H9 (cell line): Measurements from ENCODE around the gene KCNG2. TPM values are rescaled to one million over a fixed set of nuclear protein-coding genes. Genes with fewer than 3 reads are reported as not detected.

Source experiments
- DNase-seq: peaks from one replicate; pipeline ENCODE4 v3.0.0-alpha.2; 2017
- H2AFZ ChIP-seq: one replicate; pipeline ENCODE4 v1.6.1; 2013; ENCODE audit warnings: mild to moderate bottlenecking, low read length, control low read depth, moderate library complexity
- H2AK5ac ChIP-seq: 2 replicates; pipeline ENCODE4 v1.6.1; 2013; ENCODE audit warnings: low read length, control low read depth, mixed read lengths; ENCODE audit not compliant: insufficient read length
- H2BK120ac ChIP-seq: one replicate; pipeline ENCODE4 v1.6.1; 2013; ENCODE audit warnings: low read depth, mild to moderate bottlenecking, low read length, control low read depth, inconsistent platforms; ENCODE audit not compliant: poor library complexity, severe bottlenecking
- H2BK12ac ChIP-seq: 2 replicates; pipeline ENCODE4 v1.6.1; 2013; ENCODE audit warnings: low read length, control low read depth, mixed read lengths, low read depth; ENCODE audit not compliant: insufficient read length
- H2BK15ac ChIP-seq: 2 replicates; pipeline ENCODE4 v1.6.1; 2013; ENCODE audit warnings: low read depth, low read length, control low read depth
- H2BK20ac ChIP-seq: one replicate; pipeline ENCODE4 v1.6.1; 2013; ENCODE audit warnings: low read depth, mild to moderate bottlenecking, low read length, control low read depth, inconsistent platforms; ENCODE audit not compliant: poor library complexity, severe bottlenecking
- H2BK5ac ChIP-seq: 2 replicates; pipeline ENCODE4 v1.6.1; 2013; ENCODE audit warnings: low read length, control low read depth, mixed read lengths; ENCODE audit not compliant: insufficient read length
- H3K14ac ChIP-seq: 2 replicates; pipeline ENCODE4 v1.6.1; 2013; ENCODE audit warnings: low read length, control low read depth; ENCODE audit not compliant: insufficient read depth
- H3K18ac ChIP-seq: 2 replicates; pipeline ENCODE4 v1.6.1; 2013; ENCODE audit warnings: low read depth, mild to moderate bottlenecking, mixed read lengths, low read length, control low read depth; ENCODE audit not compliant: insufficient read length
- H3K23ac ChIP-seq: 2 replicates; pipeline ENCODE4 v1.6.1; 2013; ENCODE audit warnings: low read length, control low read depth, mixed read lengths, low read depth; ENCODE audit not compliant: insufficient read length
- H3K23me2 ChIP-seq: 2 replicates; pipeline ENCODE4 v1.6.1; 2013; ENCODE audit warnings: low read depth, mild to moderate bottlenecking, mixed read lengths, low read length, control low read depth; ENCODE audit not compliant: insufficient read length, poor library complexity, severe bottlenecking
- H3K27ac ChIP-seq: 2 replicates; pipeline ENCODE4 v1.5.1; 2013; ENCODE audit warnings: low read length, control low read depth, mixed read lengths, low read depth; ENCODE audit not compliant: insufficient read length
- H3K27me3 ChIP-seq: 2 replicates; pipeline ENCODE4 v1.6.1; 2013; ENCODE audit warnings: low read length, control low read depth, inconsistent platforms; ENCODE audit not compliant: insufficient read depth
- H3K4ac ChIP-seq: 2 replicates; pipeline ENCODE4 v1.6.1; 2013; ENCODE audit warnings: low read depth, mild to moderate bottlenecking, control low read depth, inconsistent platforms, low read length, moderate library complexity
- H3K4me1 ChIP-seq: 2 replicates; pipeline ENCODE4 v1.6.1; 2013; ENCODE audit warnings: low read length, control low read depth, inconsistent platforms; ENCODE audit not compliant: insufficient read depth
- H3K4me2 ChIP-seq: 2 replicates; pipeline ENCODE4 v1.6.1; 2013; ENCODE audit warnings: low read length, control low read depth, mixed read lengths; ENCODE audit not compliant: insufficient read length, insufficient read depth
- H3K56ac ChIP-seq: 2 replicates; pipeline ENCODE4 v1.6.1; 2013; ENCODE audit warnings: low read depth, mild to moderate bottlenecking, mixed read lengths, low read length, control low read depth; ENCODE audit not compliant: insufficient read length
- H3K79me1 ChIP-seq: 2 replicates; pipeline ENCODE4 v1.6.1; 2013; ENCODE audit warnings: low read depth, mild to moderate bottlenecking, moderate library complexity, low read length, control low read depth, inconsistent platforms; ENCODE audit not compliant: insufficient read depth, poor library complexity, severe bottlenecking
- H3K79me2 ChIP-seq: 2 replicates; pipeline ENCODE4 v1.6.1; 2013; ENCODE audit warnings: low read length, control low read depth, inconsistent platforms; ENCODE audit not compliant: insufficient read depth
- H3K9ac ChIP-seq: 2 replicates; pipeline ENCODE4 v1.6.1; 2013; ENCODE audit warnings: low read length, control low read depth, mixed read lengths; ENCODE audit not compliant: insufficient read length; ENCODE audit errors: extremely low read depth
- H3K9me3 ChIP-seq: one replicate; pipeline ENCODE4 v1.6.1; 2013; ENCODE audit warnings: low read depth, low read length, inconsistent platforms; ENCODE audit not compliant: control insufficient read depth
- H3T11ph ChIP-seq: one replicate; pipeline ENCODE4 v1.6.1; 2013; ENCODE audit warnings: mild to moderate bottlenecking, low read length, control low read depth, inconsistent platforms
- H4K20me1 ChIP-seq: one replicate; pipeline ENCODE4 v1.6.1; 2013; ENCODE audit not compliant: control insufficient read depth, insufficient read length, insufficient read depth
- H4K5ac ChIP-seq: 2 replicates; pipeline ENCODE4 v1.6.1; 2013; ENCODE audit warnings: low read depth, mild to moderate bottlenecking, mixed read lengths, low read length, control low read depth; ENCODE audit not compliant: insufficient read length
- H4K8ac ChIP-seq: replicated peaks from 2 replicates; pipeline ENCODE4 v1.6.1; 2013; ENCODE audit warnings: low read length, control low read depth, mixed read lengths, low read depth; ENCODE audit not compliant: insufficient read length
- H4K91ac ChIP-seq: 2 replicates; pipeline ENCODE4 v1.6.1; 2013; ENCODE audit warnings: low read depth, mild to moderate bottlenecking, moderate library complexity, mixed read lengths, low read length, control low read depth; ENCODE audit not compliant: insufficient read length
- H3K27ac Mint-ChIP-seq, 3 experiments: 2 replicates in 2 of 3; 3 replicates in 1 of 3; pipeline ENCODE4 v1.8.0; 2020 to 2021; ENCODE audit warnings: mixed read lengths in 3 of 3, mild to moderate bottlenecking in 1 of 3, moderate library complexity in 1 of 3
- H3K27me3 Mint-ChIP-seq: 2 replicates; pipeline ENCODE4 v1.8.0; 2021; ENCODE audit warnings: low read depth, mild to moderate bottlenecking, moderate library complexity, mixed read lengths
- H3K36me3 Mint-ChIP-seq, 3 experiments: 2 replicates in 2 of 3; 3 replicates in 1 of 3; pipeline ENCODE4 v1.8.0; 2020 to 2021; ENCODE audit warnings: low read depth in 3 of 3, mixed read lengths in 3 of 3; ENCODE audit not compliant: insufficient read depth in 1 of 3
- H3K4me1 Mint-ChIP-seq, 2 experiments: 2 replicates each; pipeline ENCODE4 v1.8.0; 2020; ENCODE audit warnings: mixed read lengths in 2 of 2
- H3K4me3 Mint-ChIP-seq, 2 experiments: 2 replicates in 1 of 2; 3 replicates in 1 of 2; pipeline ENCODE4 v1.8.0; 2020 to 2021; ENCODE audit warnings: mild to moderate bottlenecking in 2 of 2, mixed read lengths in 2 of 2, moderate library complexity in 1 of 2
- H3K9me3 Mint-ChIP-seq, 2 experiments: 2 replicates in 1 of 2; 3 replicates in 1 of 2; pipeline ENCODE4 v1.8.0; 2020; ENCODE audit warnings: mild to moderate bottlenecking in 2 of 2, mixed read lengths in 2 of 2, moderate library complexity in 1 of 2
- CTCF ChIP-seq: fragments of 200-600 bp; sonication (generic); conservative IDR thresholded peaks from 3 replicates; pipeline ENCODE4 v1.8.0; 2021; ENCODE audit warnings: antibody characterized with exemption, mild to moderate bottlenecking
- WGBS: extraction: QIAGEN DNeasy Blood & Tissue Kit; methylation state at CpG from one replicate; pipeline ENCODE4 v1.1.7; 2013; ENCODE audit warnings: missing lambda C conversion rate, low lambda C conversion rate, mixed read lengths; ENCODE audit not compliant: insufficient read length; ENCODE audit errors: extremely low coverage; 5-methylcytosine and 5-hydroxymethylcytosine counted together
- total RNA-seq: library from RNA; stranded (reverse); gene quantifications from 2 replicates; pipeline ENCODE4 v1.2.1, GENCODE V29; 2021

Gene KCNG2
- total RNA-seq, 1 experiment from 2014 or later, result 0.15 TPM

GRCh38 chr18:79754022-79754761 is 43.5 kb upstream of the KCNG2 start:
- H3K36me3 Mint-ChIP-seq, result peaks cover 16 to 35% (median 31%) of the 10 kb centered on the region in 3 experiments
- H3K27ac Mint-ChIP-seq, result no peak overlapping the region
- Histone ChIP-seq H3K56ac (no peak overlapping the region), H2AFZ (no peak overlapping the region), H3K23ac (no peak overlapping the region), H3K27ac (no peak overlapping the region), H4K8ac (no peak overlapping the region), H3K79me2 (no peaks in the 10 kb centered on the region), H4K20me1 (no peaks in the 10 kb centered on the region), H3K9ac (no peak overlapping the region), H2BK15ac (no peak overlapping the region), H3K79me1 (no peaks in the 10 kb centered on the region), H2AK5ac (no peak overlapping the region), H3K4me2 (no peak overlapping the region), H3K9me3 (no peaks in the 10 kb centered on the region), H4K91ac (no peak overlapping the region), H3K27me3 (no peaks in the 10 kb centered on the region), H2BK120ac (no peak overlapping the region), H3K18ac (no peak overlapping the region), H3K4ac (no peak overlapping the region), H3K4me1 (no peaks in the 10 kb centered on the region), H3K23me2 (no peaks in the 10 kb centered on the region), H2BK5ac (no peak overlapping the region), H3K14ac (no peak overlapping the region), H3T11ph (no peak overlapping the region), H2BK12ac (no peak overlapping the region), H2BK20ac (no peak overlapping the region), H4K5ac (no peak overlapping the region)
- no CpG with 5 or more reads among the region's 35 CpGs for WGBS
- no peaks in the 10 kb centered on the region for H3K4me1 Mint-ChIP-seq
- TF ChIP-seq CTCF, result no peak
- H3K27me3 Mint-ChIP-seq, result no peaks in the 10 kb centered on the region
- peaks cover 3 to 4% of the 10 kb centered on the region in 2 experiments; a peak in 3 of 5 replicates for H3K9me3 Mint-ChIP-seq
- DNase-seq, result no peak
- no peak overlapping the region for H3K4me3 Mint-ChIP-seq
